Measurements from ENCODE around the gene LMTK3.

LMTK3 gene

GRCh38 chr19:48480558-48481500, 30.8 kb downstream of the LMTK3 start:
- Histone ChIP-seq H3K27me3 (ENCODE audit: control insufficient read depth in 1 of 2, insufficient read depth in 2 of 2, low read length in 2 of 2) (no peaks in the 10 kb centered on the region), H3K27ac (ENCODE audit: low read depth, low read length) (peak overlapping the region; percentile 90), H3K4me3 (ENCODE audit: low read depth in 1 of 2, low read length in 2 of 2) (peak overlapping the region; percentile 62 to 79), H3K9me3 (ENCODE audit: low read length) (no peaks in the 10 kb centered on the region), H3K9ac (ENCODE audit: low read length) (peak overlapping the region; percentile 65), H3K36me3 (ENCODE audit: insufficient read depth, low read length) (peaks cover 23% of the 10 kb centered on the region), H3K4me1 (ENCODE audit: insufficient read depth, low read length) (peaks cover 8% of the 10 kb centered on the region)

- Histone ChIP-seq H3K4me3 (ENCODE audit: low read depth in 1 of 2, low read length in 2 of 2) (peak overlapping the region; percentile 62 to 79), H3K36me3 (ENCODE audit: insufficient read depth, low read length) (peaks cover 30% of the 10 kb centered on the region), H3K27me3 (ENCODE audit: control insufficient read depth in 1 of 2, insufficient read depth in 2 of 2, low read length in 2 of 2) (no peaks in the 10 kb centered on the region), H3K4me1 (ENCODE audit: insufficient read depth, low read length) (peaks cover 8% of the 10 kb centered on the region), H3K9me3 (ENCODE audit: low read length) (no peaks in the 10 kb centered on the region), H3K27ac (ENCODE audit: low read depth, low read length) (peak overlapping the region; percentile 90), H3K9ac (ENCODE audit: low read length) (peak overlapping the region; percentile 58)
These were observed 31.5 kb downstream of the LMTK3 start for GRCh38 chr19:48480183-48480557.

DNA sequence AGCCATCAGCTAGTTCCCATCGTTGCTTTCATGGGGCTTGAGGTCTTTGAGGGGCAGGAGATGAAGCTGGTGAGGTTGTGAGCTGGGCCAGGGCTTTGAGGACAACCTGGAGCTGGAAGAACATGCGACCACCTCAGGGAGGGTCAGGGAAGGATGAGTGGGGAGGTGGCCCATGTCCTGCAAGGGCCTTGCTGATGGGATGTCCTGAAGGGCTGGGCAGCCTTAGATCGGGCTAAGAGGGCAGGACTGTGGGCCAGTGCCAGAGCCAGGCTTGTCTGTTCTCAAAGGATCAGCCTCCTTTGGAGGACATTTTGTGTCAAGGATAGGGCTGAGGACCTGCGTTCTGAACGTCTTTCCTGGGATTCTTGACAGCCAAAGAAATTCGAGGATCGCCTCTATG, 31.9 kb downstream of the LMTK3 start:
- Histone ChIP-seq H3K4me3 (ENCODE audit: low read depth in 1 of 2, low read length in 2 of 2) (peak overlapping the region in 1 of 2 donors; percentile 62), H3K9me3 (ENCODE audit: low read length) (no peaks in the 10 kb centered on the region), H3K27ac (ENCODE audit: low read depth, low read length) (peak overlapping the region; percentile 90), H3K9ac (ENCODE audit: low read length) (no peak overlapping the region), H3K36me3 (ENCODE audit: insufficient read depth, low read length) (peaks cover 34% of the 10 kb centered on the region), H3K4me1 (ENCODE audit: insufficient read depth, low read length) (peaks cover 8% of the 10 kb centered on the region), H3K27me3 (ENCODE audit: control insufficient read depth in 1 of 2, insufficient read depth in 2 of 2, low read length in 2 of 2) (no peaks in the 10 kb centered on the region)

GRCh38 chr19:48478339-48479256, 33.0 kb downstream of the LMTK3 start:
- peaks cover 8% of the 10 kb centered on the region for H3K4me1 ChIP-seq (ENCODE audit: insufficient read depth, low read length)
- no peaks in the 10 kb centered on the region for H3K9me3 ChIP-seq (ENCODE audit: low read length)
- H3K36me3 ChIP-seq (ENCODE audit: insufficient read depth, low read length) = peaks cover 45% of the 10 kb centered on the region
- no peak overlapping the region for H3K27ac ChIP-seq (ENCODE audit: low read depth, low read length)
- H3K9ac ChIP-seq (ENCODE audit: low read length) = no peak overlapping the region
- no peak overlapping the region for H3K4me3 ChIP-seq (ENCODE audit: low read depth in 1 of 2, low read length in 2 of 2)
- H3K27me3 ChIP-seq (ENCODE audit: control insufficient read depth in 1 of 2, insufficient read depth in 2 of 2, low read length in 2 of 2) = no peaks in the 10 kb centered on the region

DNA sequence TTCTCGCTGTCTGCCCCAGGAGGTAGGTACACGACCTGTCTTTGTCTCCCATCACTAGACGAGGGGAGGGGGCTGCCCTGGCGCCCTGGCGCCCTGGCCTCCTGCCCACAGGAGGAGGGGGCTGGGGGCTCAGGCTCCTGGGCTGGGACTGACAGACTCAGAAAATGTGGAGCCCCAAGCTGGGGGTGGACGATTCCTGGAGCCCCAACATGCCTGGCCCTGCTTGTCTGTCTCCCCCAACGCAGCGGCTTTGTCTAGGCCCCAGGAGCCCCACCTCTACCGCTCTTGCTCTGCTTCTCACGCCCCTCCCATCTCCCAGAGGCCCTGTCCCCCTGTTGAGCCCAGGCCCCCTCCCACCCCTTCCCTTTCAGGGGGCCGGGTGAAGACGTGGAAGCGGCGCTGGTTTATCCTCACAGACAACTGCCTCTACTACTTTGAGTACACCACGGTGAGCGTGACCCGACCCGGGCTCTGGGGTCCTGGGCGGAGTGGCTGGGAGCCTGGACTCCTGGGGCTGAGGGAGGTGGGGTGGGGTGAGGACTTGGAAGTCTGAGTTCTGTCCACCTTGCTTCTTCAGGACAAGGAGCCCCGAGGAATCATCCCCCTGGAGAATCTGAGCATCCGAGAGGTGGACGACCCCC, 33.8 kb downstream of the LMTK3 start:
- Histone ChIP-seq H3K4me1 (ENCODE audit: insufficient read depth, low read length) (peaks cover 8% of the 10 kb centered on the region), H3K4me3 (ENCODE audit: low read depth in 1 of 2, low read length in 2 of 2) (no peak overlapping the region), H3K9ac (ENCODE audit: low read length) (no peak overlapping the region), H3K27ac (ENCODE audit: low read depth, low read length) (no peak overlapping the region), H3K36me3 (ENCODE audit: insufficient read depth, low read length) (peaks cover 53% of the 10 kb centered on the region), H3K9me3 (ENCODE audit: low read length) (no peaks in the 10 kb centered on the region), H3K27me3 (ENCODE audit: control insufficient read depth in 1 of 2, insufficient read depth in 2 of 2, low read length in 2 of 2) (no peaks in the 10 kb centered on the region)

- H3K27ac ChIP-seq (ENCODE audit: low read depth, low read length) = no peak overlapping the region
These were observed 34.5 kb downstream of the LMTK3 start for GRCh38 chr19:48477067-48477685.

DNA sequence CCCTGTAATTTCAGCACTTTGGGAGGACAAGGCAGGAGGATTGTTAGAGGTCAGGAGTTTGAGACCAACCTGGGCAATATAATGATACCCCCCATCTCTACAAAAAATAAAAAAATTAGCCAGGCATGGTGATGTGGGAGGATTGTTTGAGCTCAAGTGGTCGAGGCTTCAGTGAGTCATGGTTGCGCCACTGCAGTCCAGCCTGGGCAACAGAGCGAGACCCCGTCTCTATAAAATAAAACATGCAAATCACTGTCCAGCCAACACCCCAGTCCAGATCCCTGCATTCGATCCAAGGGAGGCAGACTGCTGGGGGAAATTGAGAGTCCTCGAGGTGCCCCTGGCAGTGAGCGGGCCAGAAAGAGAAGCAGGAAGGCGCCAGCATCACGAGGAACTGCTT, 35.5 kb downstream of the LMTK3 start:
- Histone ChIP-seq H3K9me3 (ENCODE audit: low read length) (no peaks in the 10 kb centered on the region), H3K9ac (ENCODE audit: low read length) (no peak overlapping the region), H3K4me3 (ENCODE audit: low read depth in 1 of 2, low read length in 2 of 2) (no peak overlapping the region), H3K27me3 (ENCODE audit: control insufficient read depth in 1 of 2, insufficient read depth in 2 of 2, low read length in 2 of 2) (no peaks in the 10 kb centered on the region), H3K4me1 (ENCODE audit: insufficient read depth, low read length) (peaks cover 8% of the 10 kb centered on the region), H3K36me3 (ENCODE audit: insufficient read depth, low read length) (peaks cover 69% of the 10 kb centered on the region), H3K27ac (ENCODE audit: low read depth, low read length) (no peak overlapping the region)

More at GRCh38 chr19:48477067-48477685, 34.5 kb downstream of the LMTK3 start:
- Histone ChIP-seq H3K27me3 (ENCODE audit: control insufficient read depth in 1 of 2, insufficient read depth in 2 of 2, low read length in 2 of 2) (no peaks in the 10 kb centered on the region), H3K36me3 (ENCODE audit: insufficient read depth, low read length) (peaks cover 59% of the 10 kb centered on the region), H3K4me1 (ENCODE audit: insufficient read depth, low read length) (peaks cover 8% of the 10 kb centered on the region), H3K9ac (ENCODE audit: low read length) (no peak overlapping the region), H3K4me3 (ENCODE audit: low read depth in 1 of 2, low read length in 2 of 2) (no peak overlapping the region), H3K9me3 (ENCODE audit: low read length) (no peaks in the 10 kb centered on the region)

- Histone ChIP-seq H3K4me3 (ENCODE audit: low read depth in 1 of 2, low read length in 2 of 2) (no peak overlapping the region), H3K4me1 (ENCODE audit: insufficient read depth, low read length) (peaks cover 9% of the 10 kb centered on the region), H3K27ac (ENCODE audit: low read depth, low read length) (no peak overlapping the region), H3K9ac (ENCODE audit: low read length) (no peak overlapping the region), H3K9me3 (ENCODE audit: low read length) (no peaks in the 10 kb centered on the region), H3K36me3 (ENCODE audit: insufficient read depth, low read length) (peaks cover 76% of the 10 kb centered on the region), H3K27me3 (ENCODE audit: control insufficient read depth in 1 of 2, insufficient read depth in 2 of 2, low read length in 2 of 2) (no peaks in the 10 kb centered on the region)
These were observed 36.1 kb downstream of the LMTK3 start for GRCh38 chr19:48475369-48476068.

GRCh38 chr19:48474084-48474592, 37.5 kb downstream of the LMTK3 start:
- no peak overlapping the region for H3K4me3 ChIP-seq (ENCODE audit: low read depth in 1 of 2, low read length in 2 of 2)
- H3K27me3 ChIP-seq (ENCODE audit: control insufficient read depth in 1 of 2, insufficient read depth in 2 of 2, low read length in 2 of 2) = no peaks in the 10 kb centered on the region
- peaks cover 16% of the 10 kb centered on the region for H3K4me1 ChIP-seq (ENCODE audit: insufficient read depth, low read length)
- no peak overlapping the region for H3K27ac ChIP-seq (ENCODE audit: low read depth, low read length)
- peaks cover 80% of the 10 kb centered on the region for H3K36me3 ChIP-seq (ENCODE audit: insufficient read depth, low read length)
- no peaks in the 10 kb centered on the region for H3K9me3 ChIP-seq (ENCODE audit: low read length)
- H3K9ac ChIP-seq (ENCODE audit: low read length) = no peak overlapping the region

GRCh38 chr19:48473161-48473966, 38.3 kb downstream of the LMTK3 start:
- no peak overlapping the region for H3K9ac ChIP-seq (ENCODE audit: low read length)
- H3K27ac ChIP-seq (ENCODE audit: low read depth, low read length) = no peak overlapping the region
- H3K9me3 ChIP-seq (ENCODE audit: low read length) = no peaks in the 10 kb centered on the region
- no peaks in the 10 kb centered on the region for H3K27me3 ChIP-seq (ENCODE audit: control insufficient read depth in 1 of 2, insufficient read depth in 2 of 2, low read length in 2 of 2)
- peaks cover 80% of the 10 kb centered on the region for H3K36me3 ChIP-seq (ENCODE audit: insufficient read depth, low read length)
- no peak overlapping the region for H3K4me3 ChIP-seq (ENCODE audit: low read depth in 1 of 2, low read length in 2 of 2)
- peaks cover 17% of the 10 kb centered on the region for H3K4me1 ChIP-seq (ENCODE audit: insufficient read depth, low read length)

Measured in muscle layer of colon (tissue), 2 donors.